Thyroid gland (tissue), 4 donors: ENCODE measurements around the gene MCF2.

Experiments used
- CTCF ChIP-seq, 6 experiments: fragments of 200-600 bp in 3 of 6; fragments of 450-650 bp in 3 of 6; sonication (generic) in 3 of 6; IDR thresholded peaks; one replicate each; pipeline ENCODE4 v1.5.1; 2016 to 2019; ENCODE audit warnings: antibody characterized with exemption in 6 of 6, mild to moderate bottlenecking in 2 of 6, inconsistent platforms in 1 of 6, moderate library complexity in 1 of 6
- POLR2A ChIP-seq, 2 donors: fragments of 450-650 bp; IDR thresholded peaks; one replicate each; pipeline ENCODE4 v1.6.1; 2017; ENCODE audit warnings: antibody characterized with exemption in 2 of 2, mild to moderate bottlenecking in 2 of 2, moderate library complexity in 1 of 2

GRCh38 chrX:139639253-139639652, 68.7 kb downstream of the MCF2 start:
- TF ChIP-seq CTCF (IDR thresholded peaks at IDR 0.05) (no peak), POLR2A (IDR thresholded peaks at IDR 0.05) (no peak)
